ENCODE results near the gene CACNA1I. TPM values are rescaled to one million over a fixed set of nuclear protein-coding genes. Genes with fewer than 3 reads are reported as not detected.

CACNA1I gene
- total RNA-seq, 3 donors from 2014 or later, result 0.19 to 0.41 (median 0.20) TPM

DNA sequence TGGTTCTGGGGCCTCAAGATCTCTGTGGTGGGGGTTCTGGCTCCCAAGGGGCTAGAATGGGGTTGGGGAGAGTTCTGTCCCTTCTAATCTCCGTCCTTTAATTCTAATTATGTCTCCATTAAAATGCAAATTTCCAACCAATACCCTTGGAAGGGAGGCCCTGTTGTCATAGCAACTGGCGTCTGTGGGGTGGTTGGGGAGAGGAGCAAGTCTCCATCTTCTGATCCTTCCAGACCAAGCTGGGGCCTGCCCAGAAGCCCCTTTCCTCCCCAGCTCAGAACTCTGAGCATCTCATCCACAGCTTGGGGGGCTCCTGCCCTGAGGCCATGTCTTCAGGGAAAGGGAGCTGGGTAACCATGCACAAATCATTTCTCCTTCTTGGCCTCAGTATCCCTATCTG lies 32.6 kb upstream of the CACNA1I start:
- intact Hi-C loops (cut with DNase I, micrococcal nuclease), result loop anchor here (5.0 to 10.0 kb wide), 3 partner anchors 484 to 807 kb away; partner anchors contain the start of gene ADSL (in 1 of the 2)
- TF ChIP-seq, protein P1, sequence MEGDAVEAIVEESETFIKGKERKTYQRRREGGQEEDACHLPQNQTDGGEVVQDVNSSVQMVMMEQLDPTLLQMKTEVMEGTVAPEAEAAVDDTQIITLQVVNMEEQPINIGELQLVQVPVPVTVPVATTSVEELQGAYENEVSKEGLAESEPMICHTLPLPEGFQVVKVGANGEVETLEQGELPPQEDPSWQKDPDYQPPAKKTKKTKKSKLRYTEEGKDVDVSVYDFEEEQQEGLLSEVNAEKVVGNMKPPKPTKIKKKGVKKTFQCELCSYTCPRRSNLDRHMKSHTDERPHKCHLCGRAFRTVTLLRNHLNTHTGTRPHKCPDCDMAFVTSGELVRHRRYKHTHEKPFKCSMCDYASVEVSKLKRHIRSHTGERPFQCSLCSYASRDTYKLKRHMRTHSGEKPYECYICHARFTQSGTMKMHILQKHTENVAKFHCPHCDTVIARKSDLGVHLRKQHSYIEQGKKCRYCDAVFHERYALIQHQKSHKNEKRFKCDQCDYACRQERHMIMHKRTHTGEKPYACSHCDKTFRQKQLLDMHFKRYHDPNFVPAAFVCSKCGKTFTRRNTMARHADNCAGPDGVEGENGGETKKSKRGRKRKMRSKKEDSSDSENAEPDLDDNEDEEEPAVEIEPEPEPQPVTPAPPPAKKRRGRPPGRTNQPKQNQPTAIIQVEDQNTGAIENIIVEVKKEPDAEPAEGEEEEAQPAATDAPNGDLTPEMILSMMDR (IDR thresholded peaks at IDR 0.05), result no peak
- H3K36me3 ChIP-seq (ENCODE audit: low read depth), result no peaks in the 10 kb centered on the region

DNA sequence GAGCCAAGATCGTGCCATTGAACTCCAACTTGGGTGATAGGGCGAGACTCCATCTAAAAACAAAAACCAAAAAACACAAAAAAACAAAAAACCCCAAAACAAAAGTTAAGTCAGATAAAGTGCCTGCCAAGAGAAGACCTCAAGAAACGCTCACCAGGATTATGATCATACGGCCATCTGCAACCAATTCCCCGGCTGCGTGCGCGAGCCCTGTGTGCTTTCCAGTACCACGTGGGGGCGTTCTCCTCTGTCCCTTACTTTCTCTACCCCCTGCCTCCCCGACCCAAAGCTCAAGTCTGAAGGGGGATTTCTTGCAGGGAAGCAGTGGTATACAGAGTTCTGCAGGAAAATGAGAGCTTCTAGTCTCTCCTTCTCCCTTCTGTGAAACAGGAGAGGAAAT lies 27.5 kb upstream of the CACNA1I start:
- intact Hi-C loops (cut with DNase I, micrococcal nuclease), result no loop called here
- H3K4me3 ChIP-seq, result no peak overlapping the region
- no peaks in the 10 kb centered on the region for H3K4me1 ChIP-seq (ENCODE audit: low read depth)
- TF ChIP-seq, protein P1 (IDR thresholded peaks at IDR 0.05), result no peak
- H3K36me3 ChIP-seq (ENCODE audit: low read depth), result no peaks in the 10 kb centered on the region
- ATAC-seq (peak; percentile 38), DNase-seq (peak in 1 of 3 donors; percentile 29)
- no peaks in the 10 kb centered on the region for H3K9me3 ChIP-seq

More for the DNA sequence above, 32.6 kb upstream of the CACNA1I start:
- H3K9me3 ChIP-seq, result no peaks in the 10 kb centered on the region
- H3K4me1 ChIP-seq (ENCODE audit: low read depth), result peaks cover 7% of the 10 kb centered on the region
- ATAC-seq (no peak), DNase-seq (no peak)
- H3K4me3 ChIP-seq, result no peak overlapping the region

DNA sequence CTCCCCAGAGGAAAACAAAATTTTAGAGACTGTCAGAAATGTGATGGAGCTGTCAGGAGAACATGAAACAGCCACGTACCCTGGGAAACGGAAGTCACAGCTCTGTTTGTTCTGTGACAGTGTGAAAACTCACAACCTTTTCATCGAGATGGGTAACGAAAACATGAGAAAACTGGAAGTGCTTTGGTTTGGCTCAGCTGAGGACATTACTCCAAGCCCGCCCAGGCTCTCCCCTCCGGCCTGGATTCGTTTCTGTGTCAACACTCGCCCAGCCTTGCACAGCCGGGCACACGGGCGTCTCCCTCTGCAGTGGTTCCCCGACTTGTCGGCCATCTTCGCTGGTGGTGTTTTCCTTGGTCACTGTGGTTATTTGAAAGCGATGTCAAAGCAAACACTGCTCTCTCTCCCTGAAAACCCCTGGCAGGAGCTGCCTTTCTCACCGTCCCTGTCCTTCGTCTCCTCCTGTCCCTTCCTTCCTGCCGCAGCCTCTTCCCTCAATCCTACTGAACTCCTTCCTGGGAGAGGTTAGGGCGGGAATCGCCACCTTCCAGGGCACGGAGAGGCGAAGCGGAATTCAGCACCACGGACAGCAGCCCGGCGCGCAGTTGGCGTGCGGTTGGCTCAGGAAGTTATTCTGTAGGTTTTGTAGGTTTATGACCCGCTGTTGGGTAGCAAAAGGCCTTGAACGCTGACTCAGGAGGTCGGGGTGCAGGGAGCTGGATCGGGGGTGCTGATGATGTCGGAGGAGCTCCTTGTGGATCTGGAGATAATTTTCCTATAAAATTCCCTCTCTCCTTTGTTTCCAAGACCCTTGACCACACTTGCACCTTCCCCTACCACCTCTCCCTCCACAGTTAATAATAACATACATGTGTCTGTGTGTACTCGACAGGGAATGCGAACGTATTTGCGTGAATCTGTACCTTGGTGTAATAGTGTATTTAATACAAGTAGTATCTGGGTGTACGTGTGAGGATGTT lies 24.9 kb upstream of the CACNA1I start:
- Histone ChIP-seq H3K9me3 (no peaks in the 10 kb centered on the region), H3K36me3 (ENCODE audit: low read depth) (no peaks in the 10 kb centered on the region), H3K4me3 (no peak overlapping the region), H3K4me1 (ENCODE audit: low read depth) (no peaks in the 10 kb centered on the region)
- intact Hi-C loops (cut with DNase I, micrococcal nuclease), result no loop called here
- peak; percentile 83 for ATAC-seq
- TF ChIP-seq, protein P1 (IDR thresholded peaks at IDR 0.05), result no peak
- DNase-seq, result peak in 2 of 3 donors; percentile 68 to 76

DNA sequence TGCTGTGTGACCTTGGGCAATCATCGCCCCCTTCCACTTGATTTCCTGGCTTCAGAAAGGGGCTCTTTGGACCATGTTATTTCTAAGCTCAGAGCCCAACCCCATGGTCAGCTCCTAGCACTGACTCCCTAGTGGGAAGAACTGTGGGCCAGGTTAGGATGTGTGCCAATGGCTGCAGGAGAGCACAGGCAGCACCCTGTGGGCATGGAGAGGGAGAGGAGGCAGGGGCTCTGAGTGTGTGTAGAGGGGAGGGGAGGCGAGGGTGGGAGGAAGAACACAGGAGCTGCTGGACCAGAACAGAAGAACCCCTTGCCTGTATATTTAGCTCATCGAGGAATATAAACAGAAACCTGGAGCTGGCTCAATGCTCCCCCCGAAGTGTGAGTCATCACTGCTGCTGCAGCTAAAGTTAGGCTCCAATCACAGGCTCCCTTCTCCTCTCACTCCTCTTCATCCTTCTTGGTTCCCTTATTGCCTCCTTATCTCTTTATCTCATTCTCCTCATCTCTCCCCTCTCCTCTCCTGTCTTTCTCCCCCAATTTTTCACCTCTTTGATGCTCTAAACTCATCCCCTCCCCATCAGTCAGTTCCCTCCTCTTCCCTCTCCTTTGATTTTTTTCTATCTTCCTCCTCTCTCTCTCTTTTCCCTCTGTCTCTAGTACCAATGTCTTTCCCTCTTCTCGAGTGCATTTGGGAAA lies 23.5 kb upstream of the CACNA1I start:
- ATAC-seq (no peak), DNase-seq (peak in 1 of 3 donors; percentile 10)
- no peaks in the 10 kb centered on the region for H3K36me3 ChIP-seq (ENCODE audit: low read depth)
- intact Hi-C loops (cut with DNase I, micrococcal nuclease), result no loop called here
- H3K4me3 ChIP-seq, result no peak overlapping the region
- TF ChIP-seq, protein P1 (IDR thresholded peaks at IDR 0.05), result no peak
- no peaks in the 10 kb centered on the region for H3K9me3 ChIP-seq
- no peaks in the 10 kb centered on the region for H3K4me1 ChIP-seq (ENCODE audit: low read depth)

DNA sequence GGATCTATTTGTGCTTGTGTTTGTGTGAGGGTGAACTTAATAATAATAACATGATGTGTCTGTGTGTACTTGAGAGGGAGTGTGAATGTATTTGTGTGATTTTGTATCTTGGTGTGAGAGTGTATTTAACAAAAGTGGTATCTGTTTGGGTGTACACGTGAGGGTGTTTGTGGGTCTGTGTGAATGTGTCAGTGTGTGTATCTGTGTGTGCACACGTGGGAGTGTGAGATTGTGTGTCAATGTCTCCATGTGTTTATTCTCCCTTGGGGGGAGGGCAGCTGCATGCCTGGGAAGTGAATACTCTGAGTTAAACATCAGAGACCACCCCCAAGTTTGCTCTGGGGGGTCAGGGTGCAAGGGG lies 23.0 kb upstream of the CACNA1I start:
- no peak overlapping the region for H3K4me3 ChIP-seq
- H3K4me1 ChIP-seq (ENCODE audit: low read depth), result no peaks in the 10 kb centered on the region
- TF ChIP-seq, protein P1 (IDR thresholded peaks at IDR 0.05), result no peak
- DNase-seq (no peak), ATAC-seq (no peak)
- H3K36me3 ChIP-seq (ENCODE audit: low read depth), result no peaks in the 10 kb centered on the region
- intact Hi-C loops (cut with DNase I, micrococcal nuclease), result no loop called here
- H3K9me3 ChIP-seq, result no peaks in the 10 kb centered on the region

Data from mucosa of descending colon (tissue), 3 donors.